Lung microvascular endothelial cell (primary cell): Measurements from ENCODE around the gene HIVEP1. TPM values are rescaled to one million over a fixed set of nuclear protein-coding genes. Genes with fewer than 3 reads are reported as not detected.
"Not testable (repeated sequence)": the region's sequence is repeated elsewhere in the genome, so short reads cannot be mapped to it uniquely, and the experiment has no call there.

Experiments
- DNase-seq, 2 donors: peaks; one replicate each; pipeline versions ENCODE4 v3.0.0 to v3.0.0-alpha.2; 2010; ENCODE audit warnings: low read depth in 2 of 2
- total RNA-seq: library from RNA; depleted of rRNA; stranded (reverse); fragments of >200 nt; gene quantifications from 2 replicates; pipeline ENCODE4 v1.2.1, GENCODE V29; 2014

Gene HIVEP1
- total RNA-seq, 1 donor from 2014 or later: 8.5 TPM

DNA sequence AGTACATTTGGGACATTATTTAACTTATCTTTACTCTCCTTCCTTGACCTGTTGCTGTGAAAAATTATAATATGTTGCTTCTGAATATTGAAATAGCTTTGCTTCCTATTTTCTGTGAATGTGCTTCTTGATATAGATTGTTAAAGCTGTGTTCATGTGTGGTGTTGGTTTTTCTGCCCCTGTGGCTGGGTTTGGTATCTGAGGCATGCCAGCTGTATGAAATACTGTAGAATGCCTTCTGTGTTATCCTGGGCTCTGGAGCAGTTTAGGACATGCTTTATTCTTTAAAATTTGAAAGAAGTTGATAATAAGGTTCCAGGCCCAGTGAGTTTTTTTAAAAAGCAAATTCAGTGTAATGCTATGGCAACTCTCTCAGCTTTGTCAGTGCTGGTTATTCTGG, 71.7 kb downstream of the HIVEP1 start:
- no peak for DNase-seq

DNA sequence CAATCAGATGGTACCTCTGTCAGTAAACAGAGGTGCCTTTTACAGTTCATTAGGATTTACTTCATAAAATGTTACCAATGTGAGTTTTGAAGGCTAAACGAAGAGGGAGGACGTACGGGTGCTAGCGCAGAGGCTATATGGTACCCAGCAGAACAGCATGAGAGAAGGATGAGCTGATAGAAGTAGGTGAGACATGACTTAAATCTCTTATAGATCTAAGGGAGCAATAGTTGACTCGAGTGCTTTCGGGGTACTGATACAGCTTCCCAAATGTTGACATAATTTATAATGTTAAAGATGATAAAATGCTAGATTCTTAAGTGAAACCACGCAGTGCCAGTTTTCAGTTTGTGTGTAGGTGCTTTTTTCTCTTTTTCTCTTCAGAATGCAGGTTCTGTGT, 72.6 kb downstream of the HIVEP1 start:
- DNase-seq: no peak

DNA sequence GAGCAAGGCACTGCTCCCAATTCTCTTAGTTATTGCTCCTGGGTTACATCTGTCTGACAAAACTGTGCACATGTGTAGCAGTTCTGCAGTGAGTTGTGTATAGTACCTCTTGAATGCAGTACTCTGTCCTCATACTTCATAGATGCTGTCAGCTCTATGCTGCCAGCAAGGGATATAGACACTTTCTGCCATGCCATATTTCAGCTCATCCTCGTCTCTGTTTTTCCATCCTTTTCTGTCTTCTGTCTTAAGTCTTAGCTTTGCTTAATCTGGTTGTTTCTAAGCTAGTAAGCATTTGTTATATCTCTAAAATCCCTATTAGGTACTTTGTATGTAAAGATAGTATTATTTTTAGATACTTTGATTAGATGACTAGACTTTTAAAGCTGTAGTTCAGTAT, 76.4 kb downstream of the HIVEP1 start:
- no peak for DNase-seq

DNA sequence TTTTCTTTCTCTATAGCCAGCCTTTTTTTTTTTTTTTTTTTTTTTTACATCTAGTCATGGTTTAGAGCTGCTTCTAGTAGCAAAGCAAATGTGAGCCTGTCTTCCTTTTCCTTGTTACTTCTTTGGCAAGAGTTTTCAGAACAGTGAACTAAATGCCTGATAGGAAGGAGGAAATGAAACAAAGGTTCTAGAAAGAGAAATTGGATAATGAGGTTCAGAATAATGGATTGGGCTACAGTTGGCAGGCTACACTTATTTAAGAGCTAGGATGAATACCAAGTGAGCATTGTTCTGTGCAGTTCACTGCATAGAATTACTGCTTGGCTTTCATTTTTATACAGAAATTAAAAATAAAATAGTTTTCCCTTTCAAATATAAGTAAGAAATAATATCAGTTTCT, 78.6 kb downstream of the HIVEP1 start:
- DNase-seq: no peak

DNA sequence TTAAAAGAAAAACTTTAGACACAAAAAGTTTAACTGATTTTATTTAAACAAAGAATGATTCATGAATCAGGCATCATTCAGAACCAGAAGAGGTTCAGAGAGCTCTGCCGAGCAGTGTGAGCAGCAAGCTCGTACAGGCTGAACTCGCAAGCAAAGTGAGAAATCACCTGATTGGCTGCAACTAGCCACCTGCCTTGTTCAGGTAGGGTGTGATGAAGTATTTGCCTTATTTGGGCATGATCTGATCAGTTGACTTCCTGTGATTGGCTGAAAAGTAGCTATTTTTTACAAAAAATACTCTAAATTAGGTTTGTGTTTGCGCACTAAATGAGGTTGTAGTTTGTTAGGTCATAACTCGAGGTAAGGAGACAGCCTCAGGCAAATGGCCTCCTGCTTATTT, 80.7 kb downstream of the HIVEP1 start:
- no peak for DNase-seq

DNA sequence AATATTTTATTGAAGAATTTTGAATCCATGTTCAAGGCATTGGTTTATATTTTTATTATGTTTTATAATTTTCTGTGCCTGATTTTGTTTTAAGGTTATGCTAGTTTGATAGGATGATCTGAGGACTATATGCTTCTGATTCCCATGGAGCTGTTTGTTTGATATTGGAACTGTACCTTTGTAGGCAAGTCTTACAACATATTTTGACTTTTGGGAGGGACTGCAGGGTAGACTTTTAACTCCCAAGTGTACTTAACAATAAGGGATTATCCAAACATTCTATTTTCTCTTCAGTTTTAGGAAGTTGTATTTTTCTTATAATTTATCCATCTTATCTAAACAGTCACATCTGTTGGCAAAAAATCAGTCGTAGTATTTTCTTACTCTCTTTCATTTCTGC, 82.6 kb downstream of the HIVEP1 start:
- DNase-seq: no peak

DNA sequence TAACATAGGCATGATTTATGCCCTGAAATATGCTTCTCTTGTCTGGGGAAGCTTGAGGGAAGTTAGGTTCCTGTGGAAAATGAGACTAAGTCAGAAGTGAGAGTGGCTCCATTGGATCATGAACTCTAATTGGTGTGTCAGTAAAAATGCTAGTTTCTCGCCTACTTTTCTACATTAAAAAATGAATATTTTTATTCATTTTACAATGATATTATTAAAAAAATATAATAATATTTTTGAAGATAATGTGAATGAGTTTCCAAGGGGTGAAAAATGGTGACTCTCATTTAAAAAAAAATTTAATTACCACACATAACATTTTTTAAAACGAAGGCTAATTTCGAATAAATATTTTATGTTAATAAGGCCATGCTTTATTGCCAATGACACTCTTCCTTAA, 84.2 kb downstream of the HIVEP1 start:
- DNase-seq: peak in 1 of 2 donors; percentile 39

DNA sequence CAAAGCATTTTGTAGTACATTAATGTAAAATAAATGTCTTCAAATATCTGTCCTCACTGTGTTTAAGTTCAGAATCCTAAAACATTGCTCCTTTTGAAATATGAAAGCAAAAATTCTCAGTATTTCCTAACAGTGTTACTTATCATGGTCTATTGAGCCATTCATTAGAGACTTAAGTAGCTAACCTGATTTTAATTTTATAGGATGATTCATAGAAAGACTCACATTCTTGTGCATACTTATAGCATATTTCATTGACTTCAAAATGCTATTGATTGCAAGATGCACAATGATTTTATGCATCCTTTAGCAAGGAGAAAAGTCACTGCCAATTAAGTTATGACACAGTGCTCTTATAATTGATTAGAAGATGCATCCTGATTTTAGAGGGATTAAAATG, 85.7 kb downstream of the HIVEP1 start:
- no peak for DNase-seq

DNA sequence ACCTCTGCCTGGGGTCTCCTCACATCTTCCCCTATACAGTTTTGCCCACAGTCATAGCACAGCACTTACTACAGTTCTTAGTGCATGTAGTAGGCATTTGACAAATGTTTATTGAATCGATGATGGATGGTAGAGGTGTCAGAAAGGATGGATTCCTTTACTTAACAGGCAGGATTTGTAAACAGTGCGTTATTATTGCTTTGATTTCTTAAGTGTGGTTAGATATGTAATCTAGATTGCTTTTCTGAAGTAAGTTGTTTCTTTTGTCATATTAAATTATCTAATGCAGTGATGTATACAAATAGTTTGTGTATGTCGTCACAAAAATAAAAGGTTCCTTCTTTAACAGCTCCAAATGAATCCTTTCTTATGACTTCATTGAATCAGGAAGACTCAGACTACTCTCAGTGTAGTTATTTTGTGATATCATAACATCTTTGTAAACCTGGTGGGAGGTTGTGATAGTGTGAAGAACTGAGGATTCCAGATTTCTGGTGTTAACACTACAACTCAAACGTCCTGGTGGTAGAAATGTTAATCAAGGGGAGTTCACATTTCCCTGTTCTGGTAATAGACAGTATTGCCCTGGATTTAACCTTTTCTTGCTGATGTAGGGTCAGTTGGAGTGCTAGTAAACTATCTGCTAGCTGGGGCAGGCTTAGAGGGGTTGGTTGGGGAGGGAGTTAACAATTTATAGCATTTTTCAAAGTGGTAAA, 87.7 kb downstream of the HIVEP1 start:
- DNase-seq: no peak

DNA sequence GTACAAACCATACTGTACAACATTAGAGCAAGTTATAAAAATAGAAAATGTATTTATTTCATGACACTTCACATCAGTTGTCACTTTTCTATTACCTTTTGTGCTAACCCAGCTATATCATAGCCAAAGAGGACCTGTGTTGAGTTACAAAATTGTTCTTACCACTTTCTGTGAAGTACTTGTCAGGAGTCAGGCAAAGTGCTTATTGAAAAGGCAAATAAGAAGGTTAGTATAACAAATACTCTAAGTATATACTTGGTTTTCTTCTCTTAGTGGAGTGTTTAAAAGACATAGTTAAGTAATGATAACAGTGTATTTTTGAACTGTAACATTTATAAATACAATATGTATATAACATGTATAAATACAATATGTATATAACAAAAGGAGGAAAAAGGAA, 88.9 kb downstream of the HIVEP1 start:
- DNase-seq: no peak

DNA sequence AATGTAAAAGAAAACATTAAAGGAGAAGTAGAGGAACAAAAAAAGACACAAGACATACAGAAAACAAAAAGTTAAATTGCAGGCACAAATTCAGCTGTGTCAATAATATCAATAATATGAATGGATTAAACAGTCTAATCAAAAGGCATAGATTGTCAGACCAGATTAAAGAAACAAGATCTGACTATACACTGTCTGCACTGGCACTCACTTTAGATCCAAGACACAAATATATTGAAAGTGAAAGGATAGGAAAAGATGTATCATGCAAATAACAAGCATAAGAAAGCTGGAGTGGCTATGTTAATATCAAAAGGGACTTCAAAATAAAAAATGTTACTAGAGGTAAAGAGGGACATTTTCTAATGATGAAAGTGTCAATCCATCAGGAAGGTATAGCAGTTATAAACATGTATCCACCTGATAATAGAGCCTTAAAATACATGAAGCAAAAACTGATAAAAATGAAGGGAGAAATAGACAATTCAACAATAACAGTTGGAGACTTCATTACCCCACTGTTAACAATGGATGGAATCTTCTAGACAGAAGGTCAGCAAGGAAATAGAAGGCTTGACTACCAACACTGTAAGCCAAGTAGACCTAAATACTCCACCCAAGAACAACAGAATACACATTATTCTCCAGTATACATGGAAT, 89.7 kb downstream of the HIVEP1 start:
- no peak for DNase-seq

DNA sequence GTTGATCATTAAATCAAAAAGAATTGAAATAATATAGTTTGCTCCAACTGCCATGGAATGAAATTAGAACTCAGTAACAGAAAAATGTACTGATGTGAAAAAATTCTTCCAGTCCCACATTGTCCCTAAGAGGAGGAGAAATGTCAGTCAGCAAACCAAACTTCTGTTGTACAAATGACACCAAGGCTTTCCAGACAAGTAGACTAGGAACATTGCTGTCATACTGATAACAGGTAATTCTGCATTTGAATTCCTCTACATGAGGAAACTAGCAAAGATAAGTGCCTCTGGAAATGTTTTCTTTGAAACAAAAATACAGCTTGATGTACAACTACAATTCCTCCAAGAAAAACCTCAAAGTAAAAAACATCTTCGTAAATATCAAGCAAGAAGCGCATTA, 90.2 kb downstream of the HIVEP1 start:
- DNase-seq: no peak

DNA sequence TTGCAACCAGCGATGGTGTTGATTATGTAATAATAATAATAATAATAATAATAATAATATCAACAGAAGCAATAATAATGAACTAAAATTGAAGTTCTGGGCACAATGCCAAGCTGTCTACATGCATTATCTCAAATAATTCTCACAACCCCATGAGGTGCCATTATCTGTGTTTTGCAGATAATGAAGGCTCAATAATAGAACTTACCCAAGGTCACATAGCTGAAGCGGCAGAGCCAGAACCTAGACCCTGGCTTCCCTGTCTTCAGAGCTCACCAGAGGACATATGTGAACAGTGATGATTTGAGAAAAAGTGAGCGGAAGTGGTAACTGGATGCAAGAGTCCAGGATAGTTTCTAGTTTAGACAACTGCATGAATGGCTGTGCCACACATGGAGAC, 91.0 kb downstream of the HIVEP1 start:
- peak in 1 of 2 donors; percentile 8 for DNase-seq

DNA sequence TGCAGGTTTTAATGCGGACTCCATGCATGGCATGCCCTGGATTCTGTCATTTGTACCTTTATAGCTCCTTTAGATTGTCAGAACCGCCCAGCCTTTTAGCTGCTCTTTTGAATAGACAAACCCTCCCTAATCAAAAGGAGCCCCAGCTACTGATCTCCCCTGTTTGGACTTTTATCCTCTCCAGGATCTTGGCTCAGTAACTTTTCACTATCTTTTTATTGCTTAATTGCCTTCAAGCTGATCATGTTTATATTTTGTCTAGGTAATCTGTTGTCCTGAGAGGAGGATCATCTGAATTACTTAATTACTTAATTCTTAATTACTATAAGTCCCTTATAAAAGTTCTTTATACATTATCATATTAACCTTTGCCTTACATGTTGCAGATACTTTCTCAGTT, 93.2 kb downstream of the HIVEP1 start:
- DNase-seq: no peak

DNA sequence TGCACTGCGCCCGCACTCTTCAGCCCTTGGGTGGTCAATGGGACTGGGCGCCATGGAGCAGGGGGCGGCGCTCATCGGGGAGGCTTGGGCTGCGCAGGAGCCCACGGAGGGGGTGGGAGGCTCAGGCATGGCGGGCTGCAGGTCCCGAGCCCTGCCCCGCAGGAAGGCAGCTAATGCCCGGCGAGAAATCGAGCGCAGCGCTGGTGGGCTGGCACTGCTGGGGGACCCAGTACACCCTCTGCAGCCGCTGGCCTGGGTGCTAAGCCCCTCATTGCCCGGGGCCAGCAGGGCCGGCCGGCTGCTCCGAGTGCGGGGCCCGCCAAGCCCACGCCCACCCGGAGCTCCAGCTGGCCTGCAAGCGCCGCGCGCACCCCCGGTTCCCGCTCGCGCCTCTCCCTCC, 96.3 kb downstream of the HIVEP1 start:
- not testable (repeated sequence) for DNase-seq

DNA sequence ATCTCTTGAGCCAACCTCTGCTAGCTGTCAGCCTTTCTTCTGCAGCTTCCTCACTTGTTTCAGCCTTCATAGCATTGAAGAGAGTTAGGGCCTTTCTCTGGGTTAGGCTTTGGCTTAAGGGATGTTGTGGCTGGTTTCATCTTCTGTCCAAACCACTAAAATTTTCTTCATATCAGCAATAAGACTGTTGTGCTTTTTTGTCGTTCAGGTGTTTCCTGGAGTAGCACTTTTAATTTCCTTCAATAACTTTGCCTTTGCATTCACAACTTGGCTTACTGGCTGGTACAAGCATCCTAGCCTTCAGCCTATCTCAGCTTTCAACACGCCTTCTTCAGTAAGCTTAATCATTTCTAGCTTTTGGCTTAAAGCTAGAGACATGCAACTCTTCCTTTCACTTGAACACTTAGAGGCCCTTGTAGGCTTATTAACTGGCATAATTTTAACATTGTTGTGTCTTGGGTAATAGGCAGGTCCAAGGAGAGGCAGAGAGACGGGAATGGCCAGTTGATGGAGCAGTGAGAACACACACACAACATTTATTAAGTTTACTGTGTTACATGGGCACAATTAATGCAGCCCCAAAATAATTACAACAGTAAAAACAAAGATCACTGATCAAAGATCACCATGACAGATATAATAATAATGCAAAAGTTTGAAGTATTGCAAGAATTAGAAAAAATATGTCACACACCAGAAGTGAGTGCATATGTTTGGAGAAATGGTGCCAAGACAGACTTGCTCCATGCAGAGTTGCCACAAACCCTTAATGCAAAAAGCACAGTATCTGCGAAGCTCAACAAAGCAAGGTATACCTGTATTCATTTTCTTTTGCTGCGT, 98.6 kb downstream of the HIVEP1 start:
- DNase-seq: no peak

DNA sequence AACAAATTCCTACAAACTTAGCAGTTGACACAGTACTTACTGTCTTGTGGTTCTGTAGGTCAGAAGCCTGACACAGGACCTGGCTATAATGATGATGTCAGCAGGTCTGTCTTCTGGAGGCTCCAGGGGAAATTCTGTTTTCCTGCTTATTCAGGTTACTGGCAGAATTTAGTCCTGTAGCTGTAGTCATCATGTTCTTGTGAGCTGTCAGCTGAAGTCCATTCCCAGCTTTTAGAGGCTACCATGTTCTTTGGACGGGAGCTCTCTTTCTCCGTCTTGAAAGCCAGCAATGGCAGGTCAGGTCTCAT, 99.2 kb downstream of the HIVEP1 start:
- DNase-seq: no peak

DNA sequence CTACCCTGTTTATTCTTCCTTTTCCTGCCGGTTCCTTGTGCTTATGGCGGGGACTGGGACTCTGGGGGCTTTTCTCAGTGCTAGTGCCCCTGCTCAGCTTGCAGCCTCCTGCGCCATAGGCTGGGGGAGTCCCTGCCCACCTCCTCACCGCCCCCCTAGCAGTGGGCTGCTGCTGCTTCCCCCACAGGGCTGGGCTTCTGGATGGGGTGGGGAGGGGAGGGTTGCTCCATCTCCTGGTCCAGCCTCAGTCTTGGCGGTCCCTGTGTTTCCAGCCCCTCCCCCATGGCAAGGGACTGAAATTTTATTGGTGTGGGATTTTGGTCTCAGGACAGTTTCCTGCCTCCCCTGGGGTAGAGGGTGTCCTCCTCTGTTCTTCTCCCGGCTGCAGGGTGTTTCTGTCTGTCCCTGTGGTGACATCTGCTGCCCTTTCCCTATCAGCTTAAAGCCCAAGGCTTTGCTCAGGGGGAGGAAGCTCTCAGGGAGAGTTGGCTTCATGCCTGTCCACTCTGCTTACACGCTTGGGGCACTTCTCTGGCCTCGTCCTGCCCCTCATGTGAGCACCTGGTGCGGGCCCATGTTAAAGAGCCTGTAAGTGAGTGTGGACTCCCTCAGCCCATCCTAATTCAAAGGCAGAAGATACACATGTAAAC, 100.6 kb downstream of the HIVEP1 start:
- peak in 1 of 2 donors; percentile 37 for DNase-seq

DNA sequence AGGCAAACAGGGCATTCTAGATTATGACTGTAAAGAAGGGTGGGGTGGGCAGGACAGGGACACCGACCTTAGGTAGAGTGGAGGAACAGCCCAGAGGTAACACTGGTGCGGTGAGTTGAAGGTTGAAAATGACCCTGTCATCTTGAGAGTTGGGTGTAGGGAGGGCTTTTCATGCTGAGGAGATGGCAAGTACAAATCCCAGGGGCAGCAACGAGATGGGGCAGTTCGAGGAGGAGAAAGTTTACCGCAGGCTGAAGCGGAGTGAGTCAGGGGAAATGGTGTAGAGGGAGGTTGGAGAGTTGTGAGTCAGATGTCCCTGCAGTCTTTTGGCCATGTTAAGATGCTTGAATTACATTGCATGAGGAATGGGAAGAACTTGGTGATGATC, 101.1 kb downstream of the HIVEP1 start:
- peak in 1 of 2 donors; percentile 91 for DNase-seq

DNA sequence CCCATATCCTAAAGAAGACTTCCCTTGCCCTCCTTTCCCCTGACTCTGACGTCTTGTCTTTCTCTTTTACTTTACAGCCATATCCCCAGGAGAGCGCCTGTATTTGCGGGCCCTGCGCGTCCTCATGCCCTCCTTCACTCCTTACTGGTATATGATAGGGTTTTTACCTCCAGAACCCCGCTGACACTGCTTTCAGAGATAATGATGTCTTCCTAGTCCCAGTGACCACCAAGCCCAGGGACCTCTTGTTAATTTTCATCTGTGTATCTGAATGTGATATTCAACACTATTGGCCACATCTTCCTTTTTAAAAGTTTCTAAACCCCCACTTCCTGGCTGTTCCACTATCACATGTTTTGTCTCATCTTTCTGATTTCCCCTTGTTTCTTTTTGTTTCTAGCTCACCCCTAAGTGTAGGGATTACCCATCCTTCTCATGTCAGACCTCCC, 102.0 kb downstream of the HIVEP1 start:
- DNase-seq: no peak

DNA sequence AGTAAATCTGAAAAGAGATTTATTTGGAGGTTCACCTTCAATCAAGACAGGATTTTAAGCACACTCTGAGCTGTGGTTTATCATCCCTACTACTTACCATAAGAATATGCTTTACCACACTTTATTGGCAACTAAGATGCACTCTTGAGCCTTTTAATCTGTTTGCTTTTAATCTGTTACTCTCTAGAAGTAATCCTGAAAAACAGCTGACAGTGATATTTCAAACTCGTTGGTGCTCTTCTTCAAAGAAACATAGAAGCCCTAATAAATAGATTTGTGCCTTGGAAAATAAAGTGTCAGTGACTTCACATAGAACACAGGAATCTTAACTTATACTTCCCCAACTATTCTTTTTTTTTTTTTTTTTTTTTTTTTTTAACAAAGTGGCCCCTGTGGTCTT, 102.9 kb downstream of the HIVEP1 start:
- DNase-seq: no peak

DNA sequence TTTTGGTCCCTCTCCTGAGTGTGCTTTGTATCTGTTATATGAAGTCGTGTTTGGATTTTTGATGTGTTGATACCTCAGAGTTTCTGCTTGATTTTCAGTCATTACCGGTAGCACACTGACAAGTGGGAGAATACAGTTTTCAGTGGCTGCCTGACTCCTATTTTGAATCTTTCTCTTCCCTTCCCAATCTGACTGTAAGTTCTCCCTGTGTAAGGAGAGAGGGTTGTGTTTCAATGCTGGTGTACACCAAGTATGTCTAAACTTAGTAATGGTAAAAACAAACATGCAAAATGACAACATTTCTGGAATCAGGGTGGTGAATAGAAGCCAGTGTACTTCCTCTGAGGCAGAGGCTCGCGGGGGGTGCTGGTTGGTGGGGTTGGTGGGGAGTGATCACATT, 103.4 kb downstream of the HIVEP1 start:
- DNase-seq: no peak
